ENCODE data around the gene PARP14. TPM values are rescaled to one million over a fixed set of nuclear protein-coding genes. Genes with fewer than 3 reads are reported as not detected.

The PARP14 gene
- total and polyA plus RNA-seq, 2 donors (not counting 3 experiments of a cell fraction or from before 2014, with no cell fraction given) = 19.7 to 41.5 TPM

DNA sequence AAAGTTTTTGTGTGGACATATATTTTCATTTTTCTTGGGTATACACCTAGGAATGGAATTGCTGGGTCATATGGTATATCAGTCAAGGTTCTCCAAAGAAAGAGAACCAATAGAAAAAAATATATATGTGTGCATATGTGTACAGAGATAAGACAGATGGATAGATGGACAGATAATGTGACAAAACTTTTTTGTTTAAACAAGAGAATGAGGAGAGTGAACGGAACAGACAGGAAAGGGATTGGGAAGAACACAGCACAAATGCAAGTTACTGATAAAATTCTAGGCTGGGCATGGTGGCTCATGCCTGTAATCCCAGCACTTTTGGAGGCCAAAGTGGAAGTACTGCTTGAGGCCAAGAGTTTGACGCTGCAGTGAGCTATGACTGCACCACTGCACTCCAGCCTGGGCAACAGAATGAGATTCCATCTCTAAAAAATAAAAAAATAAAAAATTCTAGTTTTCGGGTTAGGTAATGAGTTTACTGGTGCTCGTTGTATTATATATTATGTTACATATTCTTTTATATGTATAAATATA, 63.0 kb downstream of the PARP14 start:
- Histone ChIP-seq H3K79me2 (ENCODE audit: control insufficient read depth, insufficient read depth, low read length) (no peaks in the 10 kb centered on the region), H3K9me1 (replicated peaks; ENCODE audit: control insufficient read depth, extremely low read depth, insufficient read depth, low read length) (no peaks in the 10 kb centered on the region), H3K4me1 (ENCODE audit: control insufficient read depth, extremely low read depth, insufficient read depth, low read length) (no peaks in the 10 kb centered on the region), H2AFZ (ENCODE audit: low read depth, low read length) (no peak overlapping the region), H3K4me2 (ENCODE audit: insufficient read depth, low read length) (no peak overlapping the region), H3K36me3 (ENCODE audit: control insufficient read depth in 2 of 2, extremely low read depth in 1 of 2, insufficient read depth in 2 of 2, low read length in 2 of 2) (peaks cover 0 to 2% of the 10 kb centered on the region in 2 experiments), H3K9ac (replicated peaks; ENCODE audit: extremely low read depth, insufficient read depth, low read length) (no peak overlapping the region), H4K20me1 (replicated peaks; ENCODE audit: control insufficient read depth, extremely low read depth, insufficient read depth, low read length) (no peaks in the 10 kb centered on the region), H3K27ac (ENCODE audit: insufficient read depth, low read depth, low read length) (no peak overlapping the region), H3K4me3 (replicated peaks in 1 of 3; ENCODE audit: insufficient read depth in 1 of 3, low read depth in 1 of 3, low read length in 3 of 3) (no peak overlapping the region), H3K27me3 (ENCODE audit: control insufficient read depth in 2 of 2, insufficient read depth in 2 of 2, low read length in 2 of 2) (no peaks in the 10 kb centered on the region), H3K9me3 (replicated peaks; ENCODE audit: control insufficient read depth, insufficient read depth, low read length) (no peaks in the 10 kb centered on the region)
- intact Hi-C loops (cut with micrococcal nuclease) = no loop called here
- BruUV-seq (replicated peaks) = no TSS peak
- TF ChIP-seq CTCF (IDR thresholded peaks at IDR 0.05; ENCODE audit: extremely low read depth in 1 of 2, insufficient read depth in 1 of 2, low read depth in 1 of 2, low read length in 2 of 2) = no peak
- no peak for TF ChIP-seq FOS (IDR thresholded peaks at IDR 0.05; ENCODE audit: borderline replicate concordance, insufficient read depth, low read length)
- no peak for TF ChIP-seq MAX (IDR thresholded peaks at IDR 0.05; ENCODE audit: insufficient read depth, insufficient read length)
- no peak for TF ChIP-seq EZH2 (IDR thresholded peaks at IDR 0.05; ENCODE audit: borderline replicate concordance, low read depth, low read length, severe bottlenecking)
- no peak for TF ChIP-seq GATA2 (IDR thresholded peaks at IDR 0.05; ENCODE audit: insufficient read depth, insufficient read length, low read depth, low read length)
- no peak for TF ChIP-seq JUN (IDR thresholded peaks at IDR 0.05; ENCODE audit: borderline replicate concordance, insufficient read depth, insufficient read length, low read depth)
- TF ChIP-seq POLR2A (IDR thresholded peaks at IDR 0.05; ENCODE audit: low read depth, low read length) = no peak
- TF ChIP-seq POLR2AphosphoS5 (IDR thresholded peaks at IDR 0.05; ENCODE audit: insufficient read depth, low read depth, low read length) = no peak
- TF ChIP-seq MYC (IDR thresholded peaks at IDR 0.05; ENCODE audit: low read depth, low read length) = no peak
- dilution Hi-C loops (cut with MboI; ENCODE audit: extremely low pct_ligation_motif_present, low sequenced_read_pairs) = no loop called here
- ChIA-PET POLR2A (no interaction called here), CTCF (interaction anchor here (1.2 to 3.6 kb wide), 3 partner anchors 12 to 84 kb away, joined by 3 to 28 read pairs (median 4); no protein-coding TSS in a partner anchor)
- DNase-seq (ENCODE audit: low read depth, low spot score) (no peak), FAIRE-seq (no peak)

Data from endothelial cell of umbilical vein (primary cell).